NCI-H2196 treated with DMSO at 0.1 percent for 48 hours (cell line): Measurements from ENCODE around the gene RFTN1.

Experiments
- DNase-seq: peaks from one replicate; lab custom pipeline; 2025; ENCODE audit not compliant: unreplicated experiment; lab: John Stamatoyannopoulos, UW

Gene RFTN1

GRCh38 chr3:16412192-16412800, 101.2 kb downstream of the RFTN1 start:
- DNase-seq: no peak

GRCh38 chr3:16411441-16411840, 102.1 kb downstream of the RFTN1 start:
- no peak for DNase-seq

GRCh38 chr3:16410659-16411058, 102.8 kb downstream of the RFTN1 start:
- DNase-seq: no peak

- no peak for DNase-seq
These were observed 104.5 kb downstream of the RFTN1 start for GRCh38 chr3:16409032-16409431.

GRCh38 chr3:16407366-16407765, 106.1 kb downstream of the RFTN1 start:
- DNase-seq: no peak

GRCh38 chr3:16406579-16406978, 106.9 kb downstream of the RFTN1 start:
- no peak for DNase-seq

GRCh38 chr3:16406166-16406565, 107.3 kb downstream of the RFTN1 start:
- DNase-seq: no peak

GRCh38 chr3:16404349-16404895, 109.1 kb downstream of the RFTN1 start:
- no peak for DNase-seq

GRCh38 chr3:16402451-16402850, 111.0 kb downstream of the RFTN1 start:
- no peak for DNase-seq

GRCh38 chr3:16401273-16401672, 112.2 kb downstream of the RFTN1 start:
- no peak for DNase-seq

- DNase-seq: no peak
These were observed 113.2 kb downstream of the RFTN1 start for GRCh38 chr3:16400106-16400931.

- DNase-seq: no peak
These were observed 114.0 kb downstream of the RFTN1 start for GRCh38 chr3:16399473-16399872.

GRCh38 chr3:16398648-16399047, 114.9 kb downstream of the RFTN1 start:
- DNase-seq: no peak

- DNase-seq: no peak
These were observed 117.3 kb downstream of the RFTN1 start for GRCh38 chr3:16396202-16396601.

- no peak for DNase-seq
These were observed 118.3 kb downstream of the RFTN1 start for GRCh38 chr3:16395212-16395611.

- no peak for DNase-seq
These were observed 118.9 kb downstream of the RFTN1 start for GRCh38 chr3:16394639-16395038.

GRCh38 chr3:16392717-16393116, 120.8 kb downstream of the RFTN1 start:
- DNase-seq: no peak

GRCh38 chr3:16392065-16392464, 121.4 kb downstream of the RFTN1 start:
- no peak for DNase-seq

GRCh38 chr3:16390581-16390980, 122.9 kb downstream of the RFTN1 start:
- DNase-seq: no peak

- no peak for DNase-seq
These were observed 124.6 kb downstream of the RFTN1 start for GRCh38 chr3:16388850-16389441.

GRCh38 chr3:16386561-16386960, 126.9 kb downstream of the RFTN1 start:
- no peak for DNase-seq

GRCh38 chr3:16385151-16385550, 128.3 kb downstream of the RFTN1 start:
- DNase-seq: no peak
